ENCODE measurements around the gene RANBP1. TPM values are rescaled to one million over a fixed set of nuclear protein-coding genes. Genes with fewer than 3 reads are reported as not detected.
"Not testable (repeated sequence)": the region's sequence is repeated elsewhere in the genome, so short reads cannot be mapped to it uniquely, and the experiment has no call there.

The RANBP1 gene
- total and polyA plus RNA-seq, 12 donors: 31.8 to 71.7 (median 39.0) TPM

DNA sequence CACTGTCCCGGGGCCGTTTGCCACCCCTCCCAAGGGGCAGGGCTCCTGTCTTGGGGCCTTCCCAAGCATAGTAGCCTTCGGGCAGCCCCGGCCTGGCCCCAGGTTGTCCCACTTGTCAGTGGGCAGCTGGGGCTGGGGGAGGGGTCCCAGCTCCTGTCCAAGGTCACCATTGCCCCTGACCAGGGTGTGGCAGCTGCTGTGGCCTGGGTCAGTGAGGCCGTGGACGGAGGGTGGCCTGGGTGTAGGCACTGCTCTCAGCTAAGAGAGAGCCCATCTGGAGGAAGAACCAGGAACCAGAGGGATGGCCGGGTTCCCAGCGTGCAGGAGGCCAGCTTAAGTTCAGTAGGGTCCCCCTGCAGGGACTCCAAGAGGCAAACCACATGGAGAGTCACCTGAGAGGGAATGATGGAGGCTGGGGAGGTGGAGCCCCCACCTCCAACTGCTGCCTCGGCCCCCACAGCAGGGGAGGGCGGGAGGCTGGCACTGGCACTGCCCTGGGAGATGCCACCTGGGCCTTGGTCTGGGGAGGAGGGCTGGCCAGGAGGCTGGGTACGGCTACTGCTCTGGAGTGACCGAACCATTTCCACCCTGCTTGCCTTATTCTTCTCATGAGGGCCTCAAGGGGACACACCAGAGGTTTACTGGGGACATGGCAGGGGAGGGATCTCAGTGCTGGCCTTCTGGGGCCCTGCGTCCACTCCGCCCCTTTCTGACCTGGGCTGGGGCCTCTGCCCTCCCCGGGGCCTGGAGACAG lies 41.7 kb downstream of the RANBP1 start:
- ATAC-seq (peak in 1 of 8 donors; percentile 2), DNase-seq (no peak)
- intact Hi-C loops (cut with DNase I): loop anchor here (1.0 to 10.0 kb wide), 7 partner anchors 47 to 130 kb away; partner anchors contain the start of gene RTN4R (in 9 of the 10)
- WGBS, 2 donors: 63 to 69% methylated on average over 15 of the region's 15 CpGs
- H3K9me3 ChIP-seq: no peaks in the 10 kb centered on the region
- H3K36me3 ChIP-seq: no peaks in the 10 kb centered on the region
- TF ChIP-seq, protein P1, sequence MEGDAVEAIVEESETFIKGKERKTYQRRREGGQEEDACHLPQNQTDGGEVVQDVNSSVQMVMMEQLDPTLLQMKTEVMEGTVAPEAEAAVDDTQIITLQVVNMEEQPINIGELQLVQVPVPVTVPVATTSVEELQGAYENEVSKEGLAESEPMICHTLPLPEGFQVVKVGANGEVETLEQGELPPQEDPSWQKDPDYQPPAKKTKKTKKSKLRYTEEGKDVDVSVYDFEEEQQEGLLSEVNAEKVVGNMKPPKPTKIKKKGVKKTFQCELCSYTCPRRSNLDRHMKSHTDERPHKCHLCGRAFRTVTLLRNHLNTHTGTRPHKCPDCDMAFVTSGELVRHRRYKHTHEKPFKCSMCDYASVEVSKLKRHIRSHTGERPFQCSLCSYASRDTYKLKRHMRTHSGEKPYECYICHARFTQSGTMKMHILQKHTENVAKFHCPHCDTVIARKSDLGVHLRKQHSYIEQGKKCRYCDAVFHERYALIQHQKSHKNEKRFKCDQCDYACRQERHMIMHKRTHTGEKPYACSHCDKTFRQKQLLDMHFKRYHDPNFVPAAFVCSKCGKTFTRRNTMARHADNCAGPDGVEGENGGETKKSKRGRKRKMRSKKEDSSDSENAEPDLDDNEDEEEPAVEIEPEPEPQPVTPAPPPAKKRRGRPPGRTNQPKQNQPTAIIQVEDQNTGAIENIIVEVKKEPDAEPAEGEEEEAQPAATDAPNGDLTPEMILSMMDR (IDR thresholded peaks at IDR 0.05): no peak
- peaks cover 0 to 7% (median 0%) of the 10 kb centered on the region in 7 donors for H3K27me3 ChIP-seq
- H3K27ac ChIP-seq: no peak overlapping the region
- H3K4me3 ChIP-seq: no peak overlapping the region
- H3K4me1 ChIP-seq: peaks cover 0 to 7% (median 4%) of the 10 kb centered on the region in 9 donors

GRCh38 chr22:20158391-20159036 lies 42.6 kb downstream of the RANBP1 start:
- H3K27me3 ChIP-seq: peaks cover 0 to 7% (median 0%) of the 10 kb centered on the region in 7 donors
- no peak overlapping the region for H3K27ac ChIP-seq
- peaks cover 0 to 7% (median 4%) of the 10 kb centered on the region in 9 donors for H3K4me1 ChIP-seq
- WGBS, 2 donors: 74 to 81% methylated on average over 14 to 15 of the region's 15 CpGs
- ATAC-seq: no peak
- H3K4me3 ChIP-seq: no peak overlapping the region
- H3K9me3 ChIP-seq: no peaks in the 10 kb centered on the region
- no peaks in the 10 kb centered on the region for H3K36me3 ChIP-seq
- intact Hi-C loops (cut with DNase I): loop anchor here in 7 of 10 donors (2.0 to 10.0 kb wide), 5 partner anchors 46 to 129 kb away; partner anchors contain the start of gene RTN4R (in 5 of the 7)
- TF ChIP-seq, protein P1 (IDR thresholded peaks at IDR 0.05): no peak
- DNase-seq: no peak

DNA sequence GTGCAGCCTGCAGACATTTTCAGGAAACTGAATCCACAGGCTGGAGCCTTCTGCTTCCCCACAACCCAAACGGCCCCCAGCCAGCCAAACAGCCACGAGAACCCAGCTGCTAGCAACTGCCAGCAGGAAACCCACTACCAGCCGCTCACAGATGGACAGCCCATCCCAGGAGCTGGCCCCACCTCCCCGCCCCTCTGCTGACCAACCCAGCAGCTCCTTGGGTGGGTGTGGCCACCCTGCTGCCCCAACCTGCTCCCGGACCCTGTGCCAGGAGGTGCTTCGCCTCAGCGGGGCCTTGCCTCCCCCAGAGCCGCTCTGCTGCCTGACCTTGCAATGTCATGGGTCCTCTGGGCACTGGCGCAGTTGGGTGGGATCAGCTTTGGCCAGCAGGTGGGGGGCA lies 43.2 kb downstream of the RANBP1 start:
- intact Hi-C loops (cut with DNase I): loop anchor here in 7 of 10 donors (2.0 to 10.0 kb wide), 5 partner anchors 46 to 128 kb away; partner anchors contain the start of gene RTN4R (in 5 of the 7)
- 51 to 58% methylated on average over 9 of the region's 9 CpGs for WGBS, 2 donors
- no peak for ATAC-seq
- TF ChIP-seq, protein P1 (IDR thresholded peaks at IDR 0.05): no peak
- H3K9me3 ChIP-seq: no peaks in the 10 kb centered on the region
- DNase-seq: no peak
- no peak overlapping the region for H3K4me3 ChIP-seq
- peaks cover 0 to 7% (median 0%) of the 10 kb centered on the region in 7 donors for H3K27me3 ChIP-seq
- H3K36me3 ChIP-seq: no peaks in the 10 kb centered on the region
- H3K4me1 ChIP-seq: peaks cover 0 to 7% (median 4%) of the 10 kb centered on the region in 9 donors
- no peak overlapping the region for H3K27ac ChIP-seq

GRCh38 chr22:20159531-20159930 lies 43.6 kb downstream of the RANBP1 start:
- not testable (repeated sequence) for H3K27me3 ChIP-seq, H3K4me3 ChIP-seq, H3K27ac ChIP-seq, DNase-seq, H3K4me1 ChIP-seq, H3K9me3 ChIP-seq, H3K36me3 ChIP-seq, ATAC-seq
- 70 to 72% methylated on average over 7 to 11 of the region's 14 CpGs for WGBS, 2 donors
- intact Hi-C loops (cut with DNase I): loop anchor here in 7 of 10 donors (2.0 to 10.0 kb wide), 5 partner anchors 45 to 128 kb away; partner anchors contain the start of gene RTN4R (in 5 of the 7)

All from heart right ventricle (tissue), 16 donors.